PC-9 (cell line): ENCODE results near the gene DNAH6. TPM values are rescaled to one million over a fixed set of nuclear protein-coding genes. Genes with fewer than 3 reads are reported as not detected.
"Not testable (repeated sequence)": the region's sequence is repeated elsewhere in the genome, so short reads cannot be mapped to it uniquely, and the experiment has no call there.

Experiments used
- BruUV-seq: library from RNA; stranded (reverse); fragments of 400-500 nt; replicated peaks from 2 replicates; lab custom pipeline; 2021; lab: Mats Ljungman, UMichigan
- CTCF ChIA-PET: fragments of 300-600 bp; sonication (Branson Sonifier 250); formaldehyde crosslinking; loops from one replicate; lab custom pipeline; 2022; ENCODE audit warnings: antibody characterized with exemption; lab: Charles Lee
- POLR2A ChIA-PET: fragments of 300-600 bp; sonication (Branson Sonifier 250); formaldehyde crosslinking; loops from one replicate; lab custom pipeline; 2022; ENCODE audit warnings: antibody characterized with exemption; ENCODE audit not compliant: unreplicated experiment; lab: Charles Lee
- DNase-seq, 2 experiments: peaks; one replicate each; pipeline versions ENCODE4 v3.0.0 to v3.0.0-alpha.2; 2015 to 2022; ENCODE audit warnings: mixed read lengths in 1 of 2
- H2AFZ ChIP-seq: fragments of 200-600 bp; sonication (generic); 2 replicates; pipeline ENCODE4 v1.8.1; 2017; ENCODE audit warnings: antibody characterized with exemption
- H3F3A ChIP-seq: fragments of 200-600 bp; sonication (generic); 2 replicates; pipeline ENCODE4 v1.8.1; 2017; ENCODE audit warnings: antibody characterized with exemption, mild to moderate bottlenecking, low read depth; ENCODE audit not compliant: insufficient read depth
- H3K27ac ChIP-seq: fragments of 200-600 bp; sonication (generic); 2 replicates; pipeline ENCODE4 v1.6.1; 2016; ENCODE audit warnings: mixed run types
- H3K27me3 ChIP-seq: fragments of 200-600 bp; sonication (generic); 2 replicates; pipeline ENCODE4 v1.6.1; 2016; ENCODE audit warnings: low read depth, mixed run types; ENCODE audit not compliant: insufficient read depth
- H3K36me3 ChIP-seq: fragments of 200-600 bp; sonication (generic); 2 replicates; pipeline ENCODE4 v1.6.1; 2016; ENCODE audit warnings: low read depth, mixed run types
- H3K4me1 ChIP-seq: fragments of 200-600 bp; sonication (generic); replicated peaks from 2 replicates; pipeline ENCODE4 v1.6.1; 2016; ENCODE audit warnings: mixed run types; ENCODE audit not compliant: insufficient read depth
- H3K4me2 ChIP-seq: fragments of 200-600 bp; sonication (generic); 2 replicates; pipeline ENCODE4 v1.6.1; 2017; ENCODE audit warnings: mixed run types
- H3K4me3 ChIP-seq: fragments of 200-600 bp; sonication (generic); 2 replicates; pipeline ENCODE4 v1.6.1; 2016; ENCODE audit warnings: mixed run types
- H3K79me2 ChIP-seq: fragments of 200-600 bp; sonication (generic); 2 replicates; pipeline ENCODE4 v1.6.1; 2017; ENCODE audit warnings: low read depth, mixed run types
- H3K9me2 ChIP-seq: fragments of 200-600 bp; sonication (generic); 2 replicates; pipeline ENCODE4 v1.8.1; 2017; ENCODE audit warnings: mild to moderate bottlenecking; ENCODE audit not compliant: insufficient read depth
- H3K9me3 ChIP-seq: fragments of 200-600 bp; sonication (generic); 2 replicates; pipeline ENCODE4 v1.8.1; 2016; ENCODE audit warnings: low read depth; ENCODE audit not compliant: insufficient read depth
- H4K20me1 ChIP-seq: fragments of 200-600 bp; sonication (generic); 2 replicates; pipeline ENCODE4 v1.8.1; 2017; ENCODE audit not compliant: insufficient read depth
- CTCF ChIP-seq: fragments of 200-600 bp; sonication (generic); conservative IDR thresholded peaks from 2 replicates; pipeline ENCODE4 v1.6.1; 2017; ENCODE audit warnings: mixed run types, antibody characterized with exemption, mild to moderate bottlenecking, moderate library complexity
- EZH2 ChIP-seq: fragments of 200-600 bp; sonication (generic); IDR thresholded peaks from 2 replicates; pipeline ENCODE4 v1.8.0; 2017; ENCODE audit warnings: antibody characterized with exemption, low read depth
- intact Hi-C: fragments of 100-400 bp; cut with micrococcal nuclease; formaldehyde crosslinking; loops from one replicate; pipeline ENCODE4 v1.10.0; 2022; ENCODE audit not compliant: unreplicated experiment
- total RNA-seq: library from RNA; stranded (reverse); gene quantifications from 2 replicates; pipeline ENCODE4 v1.2.3, GENCODE V29; 2021

DNAH6 gene
- total RNA-seq, 1 experiment from 2014 or later: not detected

- BruUV-seq: no TSS peak
These were observed 30.3 kb downstream of the DNAH6 start for GRCh38 chr2:84546551-84546950.

GRCh38 chr2:84548303-84548702, 32.0 kb downstream of the DNAH6 start:
- Histone ChIP-seq H3K4me1 (no peaks in the 10 kb centered on the region), H3K9me3 (no peaks in the 10 kb centered on the region), H3K9me2 (no peaks in the 10 kb centered on the region), H3K36me3 (no peaks in the 10 kb centered on the region), H3K27me3 (0 out of 2 replicates have a peak, but pooled peaks cover 14% of the 10 kb centered on the region), H3K4me3 (no peak overlapping the region), H2AFZ (no peak overlapping the region), H3K79me2 (no peaks in the 10 kb centered on the region), H3K4me2 (no peak overlapping the region), H3F3A (no peaks in the 10 kb centered on the region), H3K27ac (no peak overlapping the region), H4K20me1 (no peaks in the 10 kb centered on the region)
- ChIA-PET CTCF (no interaction called here), POLR2A (no interaction called here)
- intact Hi-C loops: no loop called here
- TF ChIP-seq CTCF (no peak), EZH2 (no peak)
- DNase-seq: no peak
- no TSS peak for BruUV-seq

More at GRCh38 chr2:84546551-84546950, 30.3 kb downstream of the DNAH6 start:
- no peaks in the 10 kb centered on the region for H4K20me1 ChIP-seq
- intact Hi-C loops: no loop called here
- no peak overlapping the region for H3K4me2 ChIP-seq
- H3K27me3 ChIP-seq: peaks cover 14% of the 10 kb centered on the region; the same call in 1 of the 2 replicates
- no peak overlapping the region for H3K27ac ChIP-seq
- no peaks in the 10 kb centered on the region for H3K79me2 ChIP-seq
- TF ChIP-seq EZH2 (no peak), CTCF (no peak)
- no peaks in the 10 kb centered on the region for H3K4me1 ChIP-seq
- no peaks in the 10 kb centered on the region for H3K9me2 ChIP-seq
- ChIA-PET CTCF (no interaction called here), POLR2A (no interaction called here)
- no peaks in the 10 kb centered on the region for H3K9me3 ChIP-seq
- H3F3A ChIP-seq: no peaks in the 10 kb centered on the region
- DNase-seq: no peak
- no peak overlapping the region for H2AFZ ChIP-seq
- no peaks in the 10 kb centered on the region for H3K36me3 ChIP-seq
- H3K4me3 ChIP-seq: no peak overlapping the region

GRCh38 chr2:84550916-84551315, 34.6 kb downstream of the DNAH6 start:
- no peak overlapping the region for H3K4me3 ChIP-seq
- CTCF ChIA-PET: no interaction called here

DNA sequence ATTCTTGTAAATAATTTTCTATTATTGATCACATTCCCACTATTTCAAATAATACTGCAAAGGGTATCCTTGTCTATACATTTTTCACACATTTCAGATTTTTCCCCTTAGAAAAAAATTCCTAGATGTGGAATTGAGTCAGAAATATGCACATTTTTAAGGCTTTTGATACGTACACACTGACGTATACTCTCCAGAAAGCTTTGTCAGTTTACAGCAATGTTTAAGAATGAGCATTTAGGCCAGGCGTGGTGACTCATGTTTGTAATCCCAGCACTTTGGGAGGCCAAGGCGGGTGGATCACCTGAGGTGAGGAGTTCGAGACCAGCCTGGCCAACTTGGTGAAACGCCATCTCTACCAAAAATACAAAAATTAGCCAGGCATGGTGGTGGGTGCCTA, 35.2 kb downstream of the DNAH6 start:
- H3K4me3 ChIP-seq, H4K20me1 ChIP-seq, intact Hi-C loops, CTCF ChIA-PET, H2AFZ ChIP-seq, BruUV-seq, H3K79me2 ChIP-seq, H3K4me2 ChIP-seq, H3F3A ChIP-seq, DNase-seq, H3K9me2 ChIP-seq, H3K36me3 ChIP-seq, H3K27ac ChIP-seq, POLR2A ChIA-PET, H3K9me3 ChIP-seq, H3K4me1 ChIP-seq: not testable (repeated sequence)
- H3K27me3 ChIP-seq: 0 out of 2 replicates have a peak, but pooled peaks cover 12% of the 10 kb centered on the region

More at GRCh38 chr2:84550916-84551315, 34.6 kb downstream of the DNAH6 start:
- Histone ChIP-seq H3K36me3 (no peaks in the 10 kb centered on the region), H3K4me1 (no peaks in the 10 kb centered on the region), H3K27ac (no peak overlapping the region), H2AFZ (no peak overlapping the region), H3K27me3 (0 out of 2 replicates have a peak, but pooled peaks cover 14% of the 10 kb centered on the region), H3K4me2 (no peak overlapping the region), H3K9me3 (no peaks in the 10 kb centered on the region), H4K20me1 (no peaks in the 10 kb centered on the region), H3K9me2 (no peaks in the 10 kb centered on the region), H3K79me2 (no peaks in the 10 kb centered on the region), H3F3A (no peaks in the 10 kb centered on the region)
- DNase-seq: no peak
- TF ChIP-seq CTCF (no peak), EZH2 (no peak)
- POLR2A ChIA-PET: no interaction called here
- intact Hi-C loops: no loop called here
- BruUV-seq: no TSS peak
